Type B pancreatic cell (in vitro differentiated cells): ENCODE data around the gene GIMAP8. TPM values are rescaled to one million over a fixed set of nuclear protein-coding genes. Genes with fewer than 3 reads are reported as not detected.

ENCODE experiments used
- DNase-seq: peaks from one replicate; pipeline ENCODE4 v3.0.0; 2021; ENCODE audit warnings: mixed read lengths; ENCODE audit not compliant: unreplicated experiment; ENCODE audit errors: extremely low spot score
- H3K27ac Mint-ChIP-seq: 2 replicates; pipeline ENCODE4 v1.8.0; 2021; ENCODE audit warnings: mild to moderate bottlenecking, mixed read lengths
- H3K27me3 Mint-ChIP-seq: 2 replicates; pipeline ENCODE4 v1.8.0; 2021; ENCODE audit warnings: mixed read lengths
- H3K36me3 Mint-ChIP-seq: 2 replicates; pipeline ENCODE4 v1.8.0; 2021; ENCODE audit warnings: mixed read lengths
- H3K4me1 Mint-ChIP-seq: one replicate; pipeline ENCODE4 v1.8.0; 2021; ENCODE audit warnings: mixed read lengths; ENCODE audit not compliant: unreplicated experiment
- H3K4me3 Mint-ChIP-seq: 2 replicates; pipeline ENCODE4 v1.8.0; 2021; ENCODE audit warnings: mild to moderate bottlenecking, mixed read lengths
- H3K9me3 Mint-ChIP-seq: 2 replicates; pipeline ENCODE4 v1.8.0; 2021; ENCODE audit warnings: mixed read lengths
- CTCF ChIP-seq: fragments of 200-600 bp; sonication (generic); conservative IDR thresholded peaks from 2 replicates; pipeline ENCODE4 v1.5.0; 2021; ENCODE audit warnings: antibody characterized with exemption, mild to moderate bottlenecking
- total RNA-seq: library from RNA; stranded (reverse); gene quantifications from 2 replicates; pipeline ENCODE4 v1.2.1, GENCODE V29; 2021; ENCODE audit warnings: low replicate concordance

Gene GIMAP8
- total RNA-seq, 1 donor from 2014 or later: not detected

- Mint-ChIP-seq H3K4me3 (no peak overlapping the region), H3K27ac (no peak overlapping the region), H3K9me3 (peaks cover 16% of the 10 kb centered on the region), H3K36me3 (no peaks in the 10 kb centered on the region), H3K4me1 (no peaks in the 10 kb centered on the region), H3K27me3 (peaks cover 13% of the 10 kb centered on the region)
- no peak for DNase-seq
- TF ChIP-seq CTCF: no peak
Observed at GRCh38 chr7:150458756-150459155, 8.3 kb downstream of the GIMAP8 start.

- no peak for TF ChIP-seq CTCF
- no peak overlapping the region for H3K4me3 Mint-ChIP-seq
- no peak for DNase-seq
- peaks cover 5% of the 10 kb centered on the region for H3K27me3 Mint-ChIP-seq
- H3K36me3 Mint-ChIP-seq: no peaks in the 10 kb centered on the region
- H3K27ac Mint-ChIP-seq: no peak overlapping the region
- peaks cover 11% of the 10 kb centered on the region for H3K9me3 Mint-ChIP-seq
- H3K4me1 Mint-ChIP-seq: no peaks in the 10 kb centered on the region
Observed at GRCh38 chr7:150461520-150461919, 11.1 kb downstream of the GIMAP8 start.

- no peak overlapping the region for H3K4me3 Mint-ChIP-seq
- H3K9me3 Mint-ChIP-seq: peaks cover 10% of the 10 kb centered on the region
- H3K4me1 Mint-ChIP-seq: no peaks in the 10 kb centered on the region
- no peaks in the 10 kb centered on the region for H3K36me3 Mint-ChIP-seq
- no peak for DNase-seq
- TF ChIP-seq CTCF: no peak
- H3K27me3 Mint-ChIP-seq: peaks cover 11% of the 10 kb centered on the region
- H3K27ac Mint-ChIP-seq: no peak overlapping the region
Observed at GRCh38 chr7:150462413-150462812, 12.0 kb downstream of the GIMAP8 start.

- Mint-ChIP-seq H3K36me3 (no peaks in the 10 kb centered on the region), H3K4me3 (no peak overlapping the region), H3K4me1 (no peaks in the 10 kb centered on the region), H3K27me3 (peaks cover 19% of the 10 kb centered on the region), H3K9me3 (peaks cover 10% of the 10 kb centered on the region), H3K27ac (no peak overlapping the region)
- no peak for TF ChIP-seq CTCF
- no peak for DNase-seq
Observed at GRCh38 chr7:150463461-150463860, 13.0 kb downstream of the GIMAP8 start.

GRCh38 chr7:150464962-150465361, 14.5 kb downstream of the GIMAP8 start:
- H3K4me1 Mint-ChIP-seq: no peaks in the 10 kb centered on the region
- H3K9me3 Mint-ChIP-seq: peaks cover 10% of the 10 kb centered on the region
- no peak overlapping the region for H3K27ac Mint-ChIP-seq
- DNase-seq: no peak
- no peak overlapping the region for H3K4me3 Mint-ChIP-seq
- no peaks in the 10 kb centered on the region for H3K36me3 Mint-ChIP-seq
- H3K27me3 Mint-ChIP-seq: peaks cover 26% of the 10 kb centered on the region
- no peak for TF ChIP-seq CTCF

- no peaks in the 10 kb centered on the region for H3K36me3 Mint-ChIP-seq
- H3K4me3 Mint-ChIP-seq: no peak overlapping the region
- peaks cover 10% of the 10 kb centered on the region for H3K9me3 Mint-ChIP-seq
- H3K4me1 Mint-ChIP-seq: no peaks in the 10 kb centered on the region
- no peak overlapping the region for H3K27ac Mint-ChIP-seq
- H3K27me3 Mint-ChIP-seq: peaks cover 28% of the 10 kb centered on the region
- TF ChIP-seq CTCF: no peak
- DNase-seq: no peak
Observed at GRCh38 chr7:150465414-150465813, 15.0 kb downstream of the GIMAP8 start.
